Uterus (tissue), 2 donors: ENCODE measurements around the gene SEL1L3.

Experiments used
- CTCF ChIP-seq, 4 experiments: fragments of 200-600 bp in 2 of 4; fragments of 450-650 bp in 2 of 4; sonication (generic) in 2 of 4; IDR thresholded peaks; one replicate each; pipeline ENCODE4 v1.5.1; 2016 to 2019; ENCODE audit warnings: antibody characterized with exemption in 4 of 4, mild to moderate bottlenecking in 2 of 4, moderate library complexity in 1 of 4
- POLR2A ChIP-seq, 2 donors: fragments of 450-650 bp; IDR thresholded peaks; one replicate each; pipeline ENCODE4 v1.6.1; 2016; ENCODE audit warnings: antibody characterized with exemption in 2 of 2, mild to moderate bottlenecking in 1 of 2, moderate library complexity in 1 of 2

GRCh38 chr4:25788703-25789238, 74.0 kb downstream of the SEL1L3 start:
- no peak for TF ChIP-seq CTCF (IDR thresholded peaks at IDR 0.05)
- no peak for TF ChIP-seq POLR2A (IDR thresholded peaks at IDR 0.05)
